GM20000 (cell line): ENCODE measurements around the gene SGSM2.

ENCODE experiments used
- DNase-seq: peaks from one replicate; pipeline ENCODE4 v3.0.0; 2012; ENCODE audit warnings: low spot score
- CTCF ChIP-seq: IDR thresholded peaks from 2 replicates; pipeline ENCODE4 v1.5.1; 2012; ENCODE audit warnings: mild to moderate bottlenecking, control low read depth; ENCODE audit errors: extremely low read depth, missing control alignments

Gene SGSM2

DNA sequence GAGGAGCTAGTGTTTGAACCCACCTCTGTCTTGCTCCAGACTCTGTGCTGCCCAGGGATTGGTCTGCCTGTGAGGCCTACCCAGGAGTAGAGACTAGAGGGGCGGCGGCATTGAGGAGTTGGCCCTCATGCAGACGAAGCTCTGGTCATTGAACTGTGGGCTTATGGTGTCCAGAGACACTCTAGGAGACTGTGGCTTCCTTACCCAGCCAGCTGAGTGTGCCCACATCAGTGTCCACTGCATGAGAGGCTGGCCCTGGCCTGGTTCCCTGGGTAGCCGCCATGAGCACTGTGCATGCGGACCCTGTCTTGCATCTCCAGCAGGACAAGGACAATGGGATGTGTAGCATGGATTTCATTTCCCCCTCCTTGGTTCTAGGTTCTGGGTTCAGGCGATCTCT lies 14.0 kb downstream of the SGSM2 start:
- DNase-seq = no peak
- no peak for TF ChIP-seq CTCF

GRCh38 chr17:2354311-2354710 lies 17.0 kb downstream of the SGSM2 start:
- TF ChIP-seq CTCF = no peak
- DNase-seq = no peak

DNA sequence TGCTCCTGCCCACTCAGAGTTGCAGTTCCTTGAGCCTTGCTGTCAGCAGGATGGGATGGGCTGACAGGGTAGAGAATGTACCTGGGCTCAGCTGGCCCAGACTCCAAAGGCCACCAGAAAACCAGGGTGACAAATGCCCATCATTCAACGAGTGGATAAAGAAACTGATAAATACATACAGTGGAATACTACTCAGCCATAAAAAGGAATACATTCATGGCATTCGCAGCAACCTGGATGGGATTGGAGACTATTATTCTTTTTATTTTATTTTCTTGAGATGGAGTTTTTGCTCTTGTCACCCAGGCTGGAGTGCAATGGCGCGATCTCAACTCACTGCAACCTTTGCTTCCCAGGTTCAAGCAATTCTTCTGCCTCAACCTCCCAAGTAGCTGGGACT lies 19.9 kb downstream of the SGSM2 start:
- no peak for TF ChIP-seq CTCF

DNA sequence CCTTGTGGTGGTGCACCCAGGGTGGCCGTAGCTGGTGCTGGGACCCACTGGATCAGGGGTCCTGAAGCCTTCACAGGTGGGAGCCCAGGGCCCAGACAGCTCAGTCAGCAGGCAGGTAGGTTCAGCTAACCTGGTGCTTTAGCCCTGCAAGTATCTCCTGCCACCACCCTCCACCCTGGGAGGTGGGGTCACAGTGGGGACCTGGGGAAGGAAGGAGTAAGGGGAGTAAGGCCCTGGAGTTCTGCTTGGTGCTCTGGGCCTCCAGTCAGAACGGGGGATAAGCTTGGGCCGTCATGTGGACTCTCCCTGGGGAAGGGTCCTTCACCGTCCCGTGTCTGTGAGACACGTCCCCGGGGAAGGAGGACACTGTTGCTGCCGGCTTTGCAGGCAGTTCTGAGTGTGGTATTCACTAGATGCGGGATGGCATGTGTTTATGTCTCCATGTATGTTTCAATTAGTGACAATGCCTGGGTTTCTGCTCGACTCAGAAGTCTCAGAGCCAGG lies 20.7 kb downstream of the SGSM2 start:
- DNase-seq = no peak

More for the DNA sequence above, 19.9 kb downstream of the SGSM2 start:
- no peak for DNase-seq

GRCh38 chr17:2361010-2361760 lies 23.9 kb downstream of the SGSM2 start:
- no peak for TF ChIP-seq CTCF
- no peak for DNase-seq

More for the DNA sequence above, 20.7 kb downstream of the SGSM2 start:
- TF ChIP-seq CTCF = no peak

- no peak for TF ChIP-seq CTCF
These were observed 24.7 kb downstream of the SGSM2 start for GRCh38 chr17:2362016-2362415.

DNA sequence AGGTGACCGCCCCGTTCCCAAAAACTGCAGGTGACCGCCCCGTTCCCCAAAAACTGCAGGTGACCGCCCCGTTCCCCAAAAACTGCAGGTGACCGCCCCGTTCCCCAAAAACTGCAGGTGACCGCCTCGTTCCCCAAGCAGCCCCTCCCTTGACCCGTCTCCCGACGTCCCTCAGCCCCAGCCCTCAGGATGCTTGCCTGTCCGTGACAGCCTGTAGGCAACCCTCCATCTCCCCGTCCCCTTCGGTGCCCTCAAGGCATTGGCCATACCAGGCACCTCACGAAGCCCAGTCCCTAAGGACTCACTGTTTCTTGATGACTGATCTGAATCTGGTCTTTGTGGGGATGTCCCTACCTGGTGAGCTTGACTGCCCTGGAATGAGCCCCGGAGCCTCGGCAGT lies 25.1 kb downstream of the SGSM2 start:
- no peak for TF ChIP-seq CTCF
- no peak for DNase-seq

More at GRCh38 chr17:2362016-2362415, 24.7 kb downstream of the SGSM2 start:
- no peak for DNase-seq
